Rectal smooth muscle tissue (tissue), 1 donor: ENCODE results near the gene FBN1.

Experiments
- H3K27ac ChIP-seq: one replicate; pipeline ENCODE4 v1.7.0; 2013; ENCODE audit warnings: low read depth, low read length, inconsistent platforms
- H3K27me3 ChIP-seq: one replicate; pipeline ENCODE4 v1.7.0; 2013; ENCODE audit warnings: low read length; ENCODE audit not compliant: control insufficient read depth, insufficient read depth
- H3K36me3 ChIP-seq: one replicate; pipeline ENCODE4 v1.7.0; 2013; ENCODE audit warnings: low read length; ENCODE audit not compliant: control insufficient read depth, insufficient read depth
- H3K4me1 ChIP-seq: one replicate; pipeline ENCODE4 v1.7.0; 2013; ENCODE audit warnings: low read length; ENCODE audit not compliant: control insufficient read depth, insufficient read depth
- H3K4me3 ChIP-seq: one replicate; pipeline ENCODE4 v1.7.0; 2013; ENCODE audit warnings: low read length
- H3K9ac ChIP-seq: one replicate; pipeline ENCODE4 v1.7.0; 2013; ENCODE audit warnings: low read length

Gene FBN1

GRCh38 chr15:48607846-48608245 lies 37.7 kb downstream of the FBN1 start:
- H3K27ac ChIP-seq, result no peak overlapping the region

DNA sequence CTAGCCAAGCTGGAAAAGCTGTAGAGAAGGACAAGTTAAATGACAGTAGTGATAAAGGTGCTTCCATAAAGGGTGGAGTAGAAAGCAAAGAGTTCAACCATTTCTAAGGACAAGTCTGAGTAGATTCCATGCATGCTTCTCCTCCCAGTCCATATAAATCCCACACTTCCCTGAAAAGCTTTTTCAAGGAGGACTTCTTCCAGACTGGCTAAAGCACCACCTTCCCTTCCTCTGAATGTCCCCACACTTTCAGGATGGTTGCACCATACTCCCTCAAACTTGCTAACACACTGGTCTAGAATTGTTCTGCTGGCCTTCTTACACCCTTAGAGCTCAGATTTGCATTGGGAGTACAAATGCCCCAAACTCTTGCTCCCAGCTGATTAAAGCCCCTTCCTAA lies 40.9 kb downstream of the FBN1 start:
- H3K36me3 ChIP-seq, result no peaks in the 10 kb centered on the region
- no peak overlapping the region for H3K27ac ChIP-seq
- H3K9ac ChIP-seq, result no peak overlapping the region
- H3K27me3 ChIP-seq, result no peaks in the 10 kb centered on the region
- no peak overlapping the region for H3K4me3 ChIP-seq
- no peaks in the 10 kb centered on the region for H3K4me1 ChIP-seq

More at GRCh38 chr15:48607846-48608245, 37.7 kb downstream of the FBN1 start:
- Histone ChIP-seq H3K27me3 (no peaks in the 10 kb centered on the region), H3K36me3 (no peaks in the 10 kb centered on the region), H3K9ac (no peak overlapping the region), H3K4me3 (no peak overlapping the region), H3K4me1 (no peaks in the 10 kb centered on the region)

DNA sequence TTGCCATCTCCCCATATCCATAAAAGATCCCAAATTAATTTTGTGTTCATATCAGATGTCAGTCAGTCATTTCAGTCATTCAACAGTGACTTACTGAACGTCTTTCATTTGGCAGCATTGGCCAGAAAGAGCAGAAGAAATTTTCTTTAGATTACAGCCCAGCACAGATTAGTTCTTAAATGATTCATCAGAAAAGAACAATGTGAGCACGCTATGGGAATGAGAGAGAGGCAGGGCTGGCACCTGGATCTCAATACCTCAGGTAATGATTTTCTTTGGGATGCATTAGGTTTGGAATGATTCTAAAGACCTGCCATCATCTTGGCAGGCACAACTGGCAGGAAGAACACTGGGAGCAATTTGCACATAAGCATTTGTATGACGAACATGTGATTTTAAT lies 41.6 kb downstream of the FBN1 start:
- no peaks in the 10 kb centered on the region for H3K36me3 ChIP-seq
- no peak overlapping the region for H3K9ac ChIP-seq
- H3K27ac ChIP-seq, result no peak overlapping the region
- no peaks in the 10 kb centered on the region for H3K4me1 ChIP-seq
- H3K27me3 ChIP-seq, result no peaks in the 10 kb centered on the region
- no peak overlapping the region for H3K4me3 ChIP-seq

DNA sequence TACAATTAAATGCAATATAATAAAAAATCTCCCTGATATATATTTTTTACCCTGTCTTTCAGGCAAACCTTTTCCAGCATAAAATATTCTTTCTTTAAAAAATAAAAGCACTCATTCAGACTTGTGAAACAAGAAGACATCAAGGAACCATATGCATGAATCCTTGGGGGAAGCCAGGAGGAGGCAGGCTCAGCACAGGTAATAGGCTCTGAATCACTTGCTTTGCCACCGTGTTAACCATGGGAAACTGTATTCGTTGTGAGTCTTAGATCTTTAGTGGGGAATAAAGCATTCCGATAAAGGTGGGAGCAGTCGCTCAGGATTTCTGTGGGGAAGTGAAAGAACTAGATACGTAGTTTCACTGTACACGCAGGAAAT lies 42.4 kb downstream of the FBN1 start:
- Histone ChIP-seq H3K36me3 (no peaks in the 10 kb centered on the region), H3K4me1 (no peaks in the 10 kb centered on the region), H3K27me3 (no peaks in the 10 kb centered on the region), H3K27ac (no peak overlapping the region), H3K9ac (no peak overlapping the region), H3K4me3 (no peak overlapping the region)

- Histone ChIP-seq H3K27ac (no peak overlapping the region), H3K4me3 (no peak overlapping the region), H3K4me1 (no peaks in the 10 kb centered on the region), H3K27me3 (no peaks in the 10 kb centered on the region), H3K36me3 (no peaks in the 10 kb centered on the region), H3K9ac (no peak overlapping the region)
Measured at GRCh38 chr15:48602358-48603122, 43.0 kb downstream of the FBN1 start.

- Histone ChIP-seq H3K36me3 (no peaks in the 10 kb centered on the region), H3K27me3 (no peaks in the 10 kb centered on the region), H3K4me3 (no peak overlapping the region), H3K4me1 (no peaks in the 10 kb centered on the region), H3K9ac (no peak overlapping the region), H3K27ac (no peak overlapping the region)
Measured at GRCh38 chr15:48601095-48601494, 44.4 kb downstream of the FBN1 start.

- Histone ChIP-seq H3K36me3 (no peaks in the 10 kb centered on the region), H3K4me1 (no peaks in the 10 kb centered on the region), H3K4me3 (no peak overlapping the region), H3K27me3 (no peaks in the 10 kb centered on the region), H3K27ac (no peak overlapping the region), H3K9ac (no peak overlapping the region)
Measured at GRCh38 chr15:48596841-48597240, 48.7 kb downstream of the FBN1 start.

DNA sequence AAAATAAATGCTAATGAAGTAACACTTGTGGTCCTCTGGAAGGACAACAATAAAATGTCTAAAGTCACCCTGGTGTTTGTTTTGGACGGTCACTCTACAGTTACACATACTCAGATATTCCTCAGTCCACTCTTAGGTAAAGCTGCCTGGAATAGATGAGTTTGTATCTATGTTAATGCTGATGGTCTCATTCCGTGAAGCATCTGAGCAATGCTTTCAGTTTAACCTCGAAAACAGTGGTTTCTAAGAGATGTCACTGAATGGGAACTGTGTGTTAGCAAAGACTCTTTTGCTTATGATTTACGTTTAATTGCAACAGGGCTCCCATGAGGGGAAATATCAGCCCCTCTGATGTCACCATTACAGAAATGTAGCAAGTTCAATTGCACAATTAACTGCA lies 49.1 kb downstream of the FBN1 start:
- Histone ChIP-seq H3K36me3 (no peaks in the 10 kb centered on the region), H3K4me3 (no peak overlapping the region), H3K27ac (no peak overlapping the region), H3K9ac (no peak overlapping the region), H3K4me1 (no peaks in the 10 kb centered on the region), H3K27me3 (no peaks in the 10 kb centered on the region)

GRCh38 chr15:48595981-48596380 lies 49.5 kb downstream of the FBN1 start:
- Histone ChIP-seq H3K27ac (no peak overlapping the region), H3K36me3 (no peaks in the 10 kb centered on the region), H3K4me1 (no peaks in the 10 kb centered on the region), H3K27me3 (no peaks in the 10 kb centered on the region), H3K4me3 (no peak overlapping the region), H3K9ac (no peak overlapping the region)

GRCh38 chr15:48592933-48593332 lies 52.6 kb downstream of the FBN1 start:
- H3K27me3 ChIP-seq, result no peaks in the 10 kb centered on the region
- H3K36me3 ChIP-seq, result no peaks in the 10 kb centered on the region
- no peak overlapping the region for H3K9ac ChIP-seq
- H3K4me3 ChIP-seq, result no peak overlapping the region
- H3K27ac ChIP-seq, result no peak overlapping the region
- no peaks in the 10 kb centered on the region for H3K4me1 ChIP-seq

- Histone ChIP-seq H3K27ac (no peak overlapping the region), H3K4me1 (no peaks in the 10 kb centered on the region), H3K27me3 (no peaks in the 10 kb centered on the region), H3K36me3 (no peaks in the 10 kb centered on the region), H3K9ac (no peak overlapping the region), H3K4me3 (no peak overlapping the region)
Measured at GRCh38 chr15:48592221-48592731, 53.2 kb downstream of the FBN1 start.

- Histone ChIP-seq H3K9ac (no peak overlapping the region), H3K27ac (no peak overlapping the region), H3K4me3 (no peak overlapping the region), H3K4me1 (no peaks in the 10 kb centered on the region), H3K27me3 (no peaks in the 10 kb centered on the region), H3K36me3 (no peaks in the 10 kb centered on the region)
Measured at GRCh38 chr15:48590723-48591122, 54.8 kb downstream of the FBN1 start.
